IMR-90 (cell line): Measurements from ENCODE around the gene NPFFR1.

Experiments used
- CTCF ChIP-seq: conservative IDR thresholded peaks from 2 replicates; pipeline ENCODE4 v1.5.1; 2012; ENCODE audit warnings: mild to moderate bottlenecking, low read depth, low read length, improper control_type of control experiment
- MAZ ChIP-seq: IDR thresholded peaks from 2 replicates; pipeline ENCODE4 v1.6.1; 2012; ENCODE audit warnings: low read depth, mild to moderate bottlenecking, low read length, improper control_type of control experiment, moderate library complexity, borderline replicate concordance
- POLR2A ChIP-seq: IDR thresholded peaks from 2 replicates; pipeline ENCODE4 v1.6.1; 2012; ENCODE audit warnings: mild to moderate bottlenecking, low read depth, low read length

DNA sequence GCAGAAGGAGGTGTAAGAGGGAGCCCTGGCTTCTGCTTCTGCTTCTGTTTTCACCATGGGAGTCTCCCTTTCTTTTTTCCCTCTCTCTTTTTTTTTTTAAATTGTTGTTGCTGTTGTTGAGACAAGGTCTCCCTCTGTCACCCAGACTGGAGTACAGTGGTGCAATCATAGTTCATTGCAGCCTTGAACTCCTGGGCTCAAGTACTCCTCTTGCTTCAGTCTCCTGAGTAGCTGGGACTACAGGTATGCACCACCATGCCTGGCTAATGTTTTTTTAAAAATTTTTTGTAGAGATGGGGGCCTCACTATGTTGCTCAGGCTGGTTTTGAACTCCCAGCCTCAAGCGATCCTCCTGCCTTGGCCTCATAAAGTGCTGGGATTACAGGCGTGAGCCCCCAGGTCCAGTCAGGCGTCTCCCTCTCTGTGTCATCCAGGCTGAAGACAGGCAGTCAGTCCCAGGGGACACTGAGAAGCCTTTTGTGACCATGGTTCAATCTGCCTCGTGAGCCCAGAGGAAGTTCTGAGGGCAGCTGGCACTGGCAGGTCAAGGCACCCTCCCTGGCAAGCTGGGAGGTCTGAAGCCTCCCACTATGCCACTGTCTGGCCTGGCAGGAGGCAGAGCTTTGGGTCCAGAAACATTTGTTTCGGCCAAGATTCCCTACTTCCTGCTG is 33.6 kb upstream of the NPFFR1 start:
- TF ChIP-seq CTCF (no peak), POLR2A (no peak), MAZ (no peak)
